Uterus (tissue), 4 donors: ENCODE measurements around the gene GTPBP3. TPM values are rescaled to one million over a fixed set of nuclear protein-coding genes. Genes with fewer than 3 reads are reported as not detected.

Source experiments
- DNase-seq, 2 donors: peaks; one replicate each; pipeline ENCODE4 v3.0.0-alpha.2; 2019 to 2020
- H3K27ac ChIP-seq, 2 donors: fragments of 200-600 bp; sonication (generic); 1 replicate in 1 of 2; 2 replicates in 1 of 2; pipeline ENCODE4 v1.5.1; 2016 to 2018
- H3K27me3 ChIP-seq, 2 donors: fragments of 200-600 bp; sonication (generic); one replicate each; pipeline ENCODE4 v1.5.1; 2018 to 2019; ENCODE audit warnings: control low read depth in 1 of 2
- H3K36me3 ChIP-seq, 2 donors: fragments of 200-600 bp; sonication (generic); one replicate each; pipeline ENCODE4 v1.5.1; 2019; ENCODE audit warnings: control low read depth in 1 of 2
- H3K4me1 ChIP-seq, 2 donors: fragments of 200-600 bp; sonication (generic); one replicate each; pipeline ENCODE4 v1.5.1; 2018 to 2019; ENCODE audit warnings: control low read depth in 1 of 2
- H3K4me3 ChIP-seq, 2 donors: fragments of 200-600 bp; sonication (generic); 1 replicate in 1 of 2; 2 replicates in 1 of 2; pipeline ENCODE4 v1.5.1; 2018 to 2019; ENCODE audit warnings: mild to moderate bottlenecking in 1 of 2
- H3K9me3 ChIP-seq, 2 donors: fragments of 200-600 bp; sonication (generic); one replicate each; pipeline ENCODE4 v1.5.1; 2019; ENCODE audit warnings: control low read depth in 1 of 2
- CTCF ChIP-seq, 4 experiments: fragments of 200-600 bp in 2 of 4; fragments of 450-650 bp in 2 of 4; sonication (generic) in 2 of 4; IDR thresholded peaks; one replicate each; pipeline ENCODE4 v1.5.1; 2016 to 2019; ENCODE audit warnings: antibody characterized with exemption in 4 of 4, mild to moderate bottlenecking in 2 of 4, moderate library complexity in 1 of 4
- POLR2A ChIP-seq, 2 donors: fragments of 450-650 bp; IDR thresholded peaks; one replicate each; pipeline ENCODE4 v1.6.1; 2016; ENCODE audit warnings: antibody characterized with exemption in 2 of 2, mild to moderate bottlenecking in 1 of 2, moderate library complexity in 1 of 2
- intact Hi-C: fragments of 100-400 bp; cut with DNase I; formaldehyde crosslinking; loops from one replicate; pipeline ENCODE4 v1.15.1; 2023; ENCODE audit warnings: low total_unique reads
- total RNA-seq, 4 donors: library from RNA; depleted of rRNA in 3 of 4; stranded (reverse); fragments of >200 nt in 3 of 4; gene quantifications; one replicate each; pipeline versions ENCODE4 v1.1.0 to v1.2.4, GENCODE V29; 2014 to 2023
- donor health status: DM: yes; HTN: yes; CAD: no.

GTPBP3 gene
- total RNA-seq, 4 donors from 2014 or later: 0.88 to 31.2 (median 24.4) TPM

- no peak for DNase-seq
- intact Hi-C loops: no loop called here
- H3K27me3 ChIP-seq: no peaks in the 10 kb centered on the region
- no peak overlapping the region for H3K4me3 ChIP-seq
- H3K9me3 ChIP-seq: no peaks in the 10 kb centered on the region
- no peak overlapping the region for H3K27ac ChIP-seq
- TF ChIP-seq POLR2A (IDR thresholded peaks at IDR 0.05) (no peak), CTCF (IDR thresholded peaks at IDR 0.05) (no peak)
- no peaks in the 10 kb centered on the region for H3K4me1 ChIP-seq
- no peaks in the 10 kb centered on the region for H3K36me3 ChIP-seq
These were observed 32.8 kb downstream of the GTPBP3 start for GRCh38 chr19:17370026-17370587.

- Histone ChIP-seq H3K4me3 (peak within 1 kb of the TSS in 1 of 2 donors; percentile 13), H3K36me3 (no peaks in the 10 kb centered on the region), H3K4me1 (no peaks in the 10 kb centered on the region), H3K9me3 (no peaks in the 10 kb centered on the region), H3K27me3 (no peaks in the 10 kb centered on the region), H3K27ac (peak within 1 kb of the TSS in 1 of 2 donors; percentile 63)
- TF ChIP-seq CTCF (IDR thresholded peaks at IDR 0.05) (no peak), POLR2A (IDR thresholded peaks at IDR 0.05) (no peak)
- intact Hi-C loops: no loop called here
- peak in 1 of 2 donors; percentile 49 for DNase-seq
These were observed 39.7 kb downstream of the GTPBP3 start, which contains the start of gene PLVAP for GRCh38 chr19:17376935-17377600. Gene PLVAP, minus strand, starts transcription at chr19:17377342. Its CDS starts 54 bp downstream, at chr19:17377288.

- no peaks in the 10 kb centered on the region for H3K36me3 ChIP-seq
- no peaks in the 10 kb centered on the region for H3K27me3 ChIP-seq
- DNase-seq: no peak
- H3K4me3 ChIP-seq: no peak overlapping the region
- no peaks in the 10 kb centered on the region for H3K4me1 ChIP-seq
- TF ChIP-seq CTCF (IDR thresholded peaks at IDR 0.05) (no peak), POLR2A (IDR thresholded peaks at IDR 0.05) (no peak)
- no peaks in the 10 kb centered on the region for H3K9me3 ChIP-seq
- peak overlapping the region in 1 of 2 donors; percentile 63 for H3K27ac ChIP-seq
- intact Hi-C loops: no loop called here
These were observed 40.9 kb downstream of the GTPBP3 start for GRCh38 chr19:17378271-17378670.

- Histone ChIP-seq H3K4me1 (no peaks in the 10 kb centered on the region), H3K9me3 (no peaks in the 10 kb centered on the region), H3K27me3 (no peaks in the 10 kb centered on the region), H3K4me3 (no peak overlapping the region), H3K27ac (peak overlapping the region in 1 of 2 donors; percentile 10), H3K36me3 (no peaks in the 10 kb centered on the region)
- no peak for DNase-seq
- no peak for TF ChIP-seq CTCF (IDR thresholded peaks at IDR 0.05)
- TF ChIP-seq POLR2A (IDR thresholded peaks at IDR 0.05): no peak
- intact Hi-C loops: no loop called here
These were observed 41.9 kb downstream of the GTPBP3 start for GRCh38 chr19:17379221-17379631.

- no peak for DNase-seq
- Histone ChIP-seq H3K36me3 (no peaks in the 10 kb centered on the region), H3K27ac (no peak overlapping the region), H3K4me3 (no peak overlapping the region), H3K27me3 (no peaks in the 10 kb centered on the region), H3K9me3 (no peaks in the 10 kb centered on the region), H3K4me1 (no peaks in the 10 kb centered on the region)
- TF ChIP-seq CTCF (IDR thresholded peaks at IDR 0.05) (no peak), POLR2A (IDR thresholded peaks at IDR 0.05) (no peak)
- intact Hi-C loops: no loop called here
These were observed 43.2 kb downstream of the GTPBP3 start for GRCh38 chr19:17380426-17381138.
